Subcutaneous abdominal adipose tissue (tissue), 5 donors: ENCODE results near the gene GOSR2.

Experiments used
- H3K27ac ChIP-seq: one replicate; pipeline ENCODE4 v1.7.0; 2013; ENCODE audit warnings: low read depth, mild to moderate bottlenecking, inconsistent platforms, low read length, moderate library complexity
- H3K27me3 ChIP-seq, 5 donors: one replicate each; pipeline ENCODE4 v1.7.0; 2013; ENCODE audit warnings: low read length in 5 of 5, inconsistent platforms in 1 of 5; ENCODE audit not compliant: control insufficient read depth in 5 of 5, insufficient read depth in 4 of 5
- H3K36me3 ChIP-seq, 5 donors: one replicate each; pipeline ENCODE4 v1.7.0; 2013; ENCODE audit warnings: low read length in 5 of 5; ENCODE audit not compliant: control insufficient read depth in 5 of 5, insufficient read depth in 5 of 5
- H3K4me1 ChIP-seq, 5 donors: one replicate each; pipeline ENCODE4 v1.7.0; 2013; ENCODE audit warnings: low read length in 5 of 5, mild to moderate bottlenecking in 3 of 5, moderate library complexity in 1 of 5; ENCODE audit not compliant: control insufficient read depth in 5 of 5, insufficient read depth in 5 of 5
- H3K4me3 ChIP-seq, 5 donors: one replicate each; pipeline ENCODE4 v1.7.0; 2013; ENCODE audit warnings: low read length in 5 of 5, low read depth in 1 of 5
- H3K9ac ChIP-seq, 5 donors: one replicate each; pipeline ENCODE4 v1.7.0; 2013; ENCODE audit warnings: low read length in 5 of 5, mild to moderate bottlenecking in 4 of 5, moderate library complexity in 3 of 5
- H3K9me3 ChIP-seq, 5 donors: one replicate each; pipeline ENCODE4 v1.7.0; 2013; ENCODE audit warnings: low read length in 5 of 5; ENCODE audit not compliant: control insufficient read depth in 5 of 5
- donor health status: healthy.
- donor health status: healthy.
- donor health status: healthy.
- donor health status: healthy.
- donor health status: healthy.

Gene GOSR2

DNA sequence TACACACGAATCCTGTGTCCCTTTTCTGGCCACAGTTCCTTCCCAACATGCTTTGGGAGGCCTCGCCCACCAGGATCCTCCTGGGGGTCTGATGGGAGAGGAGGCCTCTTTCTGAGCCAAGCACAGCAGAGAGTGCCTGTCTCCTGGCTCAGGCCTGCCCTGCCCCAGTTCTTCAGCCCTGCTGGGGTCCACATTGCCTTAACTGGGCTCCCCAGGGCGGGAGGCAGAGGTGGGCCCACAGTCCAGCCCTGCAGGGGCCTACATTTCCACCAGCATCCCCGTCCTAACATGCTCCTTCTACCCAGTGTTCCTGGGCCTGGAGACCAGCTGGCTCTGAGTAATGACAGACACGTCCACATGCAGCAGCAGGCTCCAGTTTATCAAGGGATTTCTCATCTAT lies 41.9 kb upstream of the GOSR2 start:
- H3K27ac ChIP-seq, result no peak overlapping the region
- H3K9me3 ChIP-seq, result no peaks in the 10 kb centered on the region
- peaks cover 4 to 29% (median 26%) of the 10 kb centered on the region in 5 donors for H3K4me1 ChIP-seq
- no peaks in the 10 kb centered on the region for H3K36me3 ChIP-seq
- H3K9ac ChIP-seq, result no peak overlapping the region
- H3K27me3 ChIP-seq, result peaks cover 3 to 11% (median 8%) of the 10 kb centered on the region in 5 donors
- no peak overlapping the region for H3K4me3 ChIP-seq

DNA sequence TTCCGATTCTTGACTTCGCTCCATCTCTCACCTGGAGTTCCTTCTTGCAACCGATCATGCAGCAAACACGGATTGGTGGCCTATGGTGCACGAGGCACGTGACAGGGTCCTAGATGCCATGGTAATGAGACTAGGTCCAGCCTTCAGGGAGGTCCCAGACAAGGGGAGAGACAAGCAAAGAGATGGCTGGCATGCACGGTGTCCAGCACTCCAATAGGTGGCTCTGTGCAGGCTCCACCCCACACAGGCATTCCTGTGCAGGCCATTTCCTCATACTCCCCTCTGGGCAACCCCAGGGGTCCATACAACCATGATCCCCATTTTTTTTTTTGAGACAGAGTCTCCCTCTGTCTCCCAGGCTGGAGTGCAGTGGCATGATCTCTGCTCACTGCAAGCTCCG lies 40.3 kb upstream of the GOSR2 start:
- H3K9me3 ChIP-seq, result no peaks in the 10 kb centered on the region
- H3K27me3 ChIP-seq, result peaks cover 3 to 14% (median 8%) of the 10 kb centered on the region in 5 donors
- no peak overlapping the region for H3K9ac ChIP-seq
- H3K27ac ChIP-seq, result no peak overlapping the region
- H3K4me1 ChIP-seq, result peaks cover 4 to 15% (median 11%) of the 10 kb centered on the region in 5 donors
- H3K36me3 ChIP-seq, result no peaks in the 10 kb centered on the region
- no peak overlapping the region for H3K4me3 ChIP-seq

DNA sequence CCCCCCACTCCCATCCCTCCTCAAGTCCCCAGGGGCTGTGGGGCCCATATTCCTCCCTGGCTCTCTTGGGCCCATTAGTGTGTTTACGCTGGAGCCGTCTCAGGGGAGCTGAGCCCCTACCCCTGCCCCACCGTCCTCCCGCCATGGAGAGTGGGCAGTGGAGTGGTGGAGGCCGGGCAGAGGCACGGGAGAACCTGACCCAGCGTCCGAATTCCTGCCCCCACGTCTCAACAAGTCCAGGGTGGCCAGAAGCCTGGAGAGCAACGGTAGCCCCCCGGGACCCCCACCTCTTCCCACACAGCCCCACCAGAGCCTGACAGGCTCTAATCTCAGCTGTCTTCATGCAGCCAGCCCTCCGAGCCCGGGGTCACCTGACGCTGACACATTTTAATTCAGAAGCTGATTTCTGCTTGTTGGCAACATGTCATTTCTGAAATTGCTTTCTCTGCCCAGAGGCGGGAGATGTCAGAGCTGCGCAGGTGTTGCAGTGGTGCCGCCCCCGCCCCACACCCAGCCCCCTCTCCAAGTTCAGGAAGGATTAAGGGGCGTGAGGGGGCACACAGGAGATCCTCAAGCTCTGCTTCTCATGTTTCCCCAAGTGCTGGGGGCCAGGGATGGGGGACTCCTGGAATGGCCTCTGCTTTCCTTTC lies 39.0 kb upstream of the GOSR2 start:
- H3K4me1 ChIP-seq, result peaks cover 0 to 3% (median 0%) of the 10 kb centered on the region in 5 donors
- H3K9ac ChIP-seq, result no peak overlapping the region
- H3K27ac ChIP-seq, result no peak overlapping the region
- H3K4me3 ChIP-seq, result no peak overlapping the region
- H3K36me3 ChIP-seq, result no peaks in the 10 kb centered on the region
- H3K9me3 ChIP-seq, result no peaks in the 10 kb centered on the region
- H3K27me3 ChIP-seq, result peaks cover 3 to 17% (median 8%) of the 10 kb centered on the region in 5 donors

DNA sequence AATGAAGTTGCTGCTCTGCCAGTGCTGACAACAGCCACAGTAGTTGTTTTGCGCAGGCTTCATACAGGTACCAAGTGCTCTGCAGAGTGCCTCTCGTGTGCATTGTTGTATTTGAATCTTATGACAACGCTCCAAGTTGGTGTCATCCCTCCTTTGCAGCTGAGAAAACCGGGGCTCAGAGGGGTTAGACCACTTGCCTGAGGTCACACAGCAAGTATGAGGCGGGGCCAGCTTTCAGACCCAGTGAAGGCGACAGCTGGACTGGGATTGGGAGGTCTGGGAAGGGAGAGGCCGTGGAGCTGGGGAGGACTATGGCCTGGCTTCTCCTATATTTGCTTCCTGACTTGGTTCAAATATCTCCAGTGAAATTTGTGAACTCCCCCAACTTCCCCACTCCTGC lies 38.4 kb upstream of the GOSR2 start:
- Histone ChIP-seq H3K4me3 (no peak overlapping the region), H3K4me1 (no peaks in the 10 kb centered on the region), H3K27ac (no peak overlapping the region), H3K9me3 (no peaks in the 10 kb centered on the region), H3K27me3 (peaks cover 3 to 17% (median 8%) of the 10 kb centered on the region in 5 donors), H3K9ac (no peak overlapping the region), H3K36me3 (no peaks in the 10 kb centered on the region)

DNA sequence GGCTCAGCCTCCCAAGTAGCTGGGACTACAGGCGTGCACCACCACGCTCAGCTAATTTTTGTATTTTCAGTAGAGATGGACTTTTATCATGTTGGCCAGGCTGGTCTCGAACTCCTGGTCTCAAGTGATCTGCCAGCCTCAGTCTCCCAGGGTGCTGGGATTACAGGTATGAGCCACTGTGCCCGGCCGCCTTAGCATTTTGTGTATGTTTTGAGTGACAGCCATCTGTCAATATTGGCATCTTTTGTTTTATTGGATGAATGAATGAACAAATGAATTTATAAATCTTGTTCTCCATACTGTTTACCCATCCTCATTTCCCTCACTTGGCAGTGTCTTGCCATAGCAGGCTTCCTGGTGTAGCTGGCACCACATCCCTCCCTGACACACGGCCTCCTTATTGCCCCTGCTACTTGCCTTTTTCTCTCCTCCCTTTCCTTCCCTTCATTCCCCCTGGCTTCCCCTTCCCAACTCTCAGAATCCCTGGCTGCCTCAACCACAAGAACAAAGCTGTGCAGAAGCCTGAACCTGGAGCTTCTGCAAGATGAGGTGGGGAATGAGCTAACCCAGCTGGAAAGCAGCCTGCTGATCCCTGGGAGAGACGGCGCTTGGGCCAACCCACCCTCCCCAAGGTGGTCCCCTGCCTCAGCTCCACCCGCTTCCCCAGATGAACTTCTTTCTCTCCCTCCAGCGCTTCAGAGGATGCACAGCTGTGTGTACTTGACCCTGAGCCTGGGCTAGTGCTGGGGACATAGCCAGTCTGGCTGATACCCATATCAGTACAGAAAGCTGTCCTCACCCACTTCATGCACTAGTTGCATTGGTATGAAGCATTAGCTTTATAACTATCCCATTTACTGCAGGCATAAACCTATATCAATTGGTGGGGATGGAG lies 37.3 kb upstream of the GOSR2 start:
- Histone ChIP-seq H3K9me3 (no peaks in the 10 kb centered on the region), H3K27me3 (peaks cover 3 to 18% (median 11%) of the 10 kb centered on the region in 5 donors)

DNA sequence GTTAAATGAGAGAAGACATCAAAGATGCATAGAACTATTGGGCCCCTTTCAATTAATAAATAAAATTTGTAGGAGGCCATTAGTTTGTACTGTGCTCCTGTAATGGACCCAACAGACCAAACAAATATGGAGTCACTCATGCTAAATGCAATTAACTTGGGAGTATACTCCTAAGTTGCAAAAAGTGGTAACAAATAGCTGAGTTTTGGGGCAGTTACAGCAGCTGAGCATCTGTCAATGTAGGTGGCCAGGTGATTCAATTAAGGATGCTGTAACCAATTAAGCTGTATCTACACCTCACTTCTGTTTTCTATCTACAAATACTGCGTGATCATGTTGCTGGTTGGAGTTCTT lies 36.7 kb upstream of the GOSR2 start:
- Histone ChIP-seq H3K36me3 (no peaks in the 10 kb centered on the region), H3K9ac (no peak overlapping the region), H3K4me3 (no peak overlapping the region), H3K9me3 (no peaks in the 10 kb centered on the region), H3K27me3 (peaks cover 3 to 20% (median 16%) of the 10 kb centered on the region in 5 donors), H3K27ac (no peak overlapping the region), H3K4me1 (peaks cover 0 to 15% (median 5%) of the 10 kb centered on the region in 5 donors)

More for the DNA sequence above, 37.3 kb upstream of the GOSR2 start:
- H3K36me3 ChIP-seq, result no peaks in the 10 kb centered on the region
- H3K27ac ChIP-seq, result no peak overlapping the region
- H3K4me3 ChIP-seq, result no peak overlapping the region
- no peak overlapping the region for H3K9ac ChIP-seq
- peaks cover 0 to 9% (median 5%) of the 10 kb centered on the region in 5 donors for H3K4me1 ChIP-seq

DNA sequence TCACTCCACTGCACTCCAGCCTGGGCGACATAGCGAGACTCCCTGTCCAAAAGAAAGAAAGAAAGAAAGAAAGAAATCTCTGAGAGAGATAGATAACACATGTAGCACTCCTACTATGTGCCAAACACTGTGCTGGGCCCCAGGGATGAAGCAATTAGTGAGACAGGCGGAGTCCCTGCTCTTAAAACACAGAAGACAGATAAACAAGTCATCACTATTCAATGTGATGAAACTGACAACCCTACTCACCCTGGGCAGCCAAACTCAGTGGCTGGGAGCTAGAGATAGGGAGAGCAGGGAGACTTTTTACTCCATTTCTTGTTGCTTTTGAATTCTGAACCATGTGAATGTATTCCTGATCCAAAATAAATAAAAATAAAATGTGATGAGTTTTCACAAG lies 35.2 kb upstream of the GOSR2 start:
- Histone ChIP-seq H3K27me3 (peaks cover 8 to 22% (median 17%) of the 10 kb centered on the region in 5 donors), H3K9me3 (no peaks in the 10 kb centered on the region), H3K36me3 (no peaks in the 10 kb centered on the region), H3K27ac (no peak overlapping the region), H3K9ac (no peak overlapping the region), H3K4me3 (no peak overlapping the region), H3K4me1 (peaks cover 0 to 16% (median 5%) of the 10 kb centered on the region in 5 donors)

DNA sequence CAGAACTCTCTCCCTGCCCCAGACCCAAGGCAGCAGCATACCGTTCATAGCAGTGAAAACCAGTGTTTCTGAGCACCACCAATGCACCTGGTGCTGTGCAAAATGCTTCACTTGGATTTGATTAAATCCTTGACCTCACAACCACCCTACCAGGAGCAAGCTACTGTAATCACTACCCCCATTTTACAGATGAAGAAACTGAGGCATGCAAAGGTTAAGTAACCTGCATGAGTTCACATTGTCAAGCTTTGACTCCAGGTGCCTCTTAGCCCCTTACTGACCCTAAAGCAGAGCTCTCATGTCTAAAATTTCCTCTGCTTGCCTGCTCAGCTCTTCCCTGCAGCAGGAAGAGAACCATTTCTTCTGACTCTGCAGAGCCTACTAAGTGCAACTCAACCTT lies 34.2 kb upstream of the GOSR2 start:
- H3K27ac ChIP-seq, result no peak overlapping the region
- H3K4me3 ChIP-seq, result no peak overlapping the region
- no peaks in the 10 kb centered on the region for H3K9me3 ChIP-seq
- peaks cover 10 to 27% (median 16%) of the 10 kb centered on the region in 5 donors for H3K27me3 ChIP-seq
- H3K9ac ChIP-seq, result no peak overlapping the region
- H3K36me3 ChIP-seq, result no peaks in the 10 kb centered on the region
- peaks cover 0 to 16% (median 5%) of the 10 kb centered on the region in 5 donors for H3K4me1 ChIP-seq

DNA sequence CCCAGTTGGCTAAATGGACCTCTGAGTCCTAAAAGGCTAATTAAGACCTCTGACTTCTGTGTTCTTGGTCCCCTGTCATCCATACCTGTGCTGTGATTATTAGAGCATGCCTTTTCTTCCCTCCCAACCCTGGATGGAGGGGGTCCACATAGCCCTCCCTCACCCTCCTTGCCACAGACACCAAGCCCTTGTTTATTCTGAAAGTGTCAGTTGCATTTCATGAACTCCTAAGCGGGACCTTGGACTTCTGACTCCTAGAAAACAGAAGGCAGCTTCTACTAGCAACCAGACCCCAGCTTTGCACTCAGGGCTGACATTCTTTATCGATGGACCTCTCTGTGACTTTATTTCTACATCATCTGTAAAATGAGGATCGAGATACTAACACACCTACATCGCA lies 33.4 kb upstream of the GOSR2 start:
- Histone ChIP-seq H3K4me1 (peaks cover 0 to 16% (median 5%) of the 10 kb centered on the region in 5 donors), H3K36me3 (no peaks in the 10 kb centered on the region), H3K27ac (no peak overlapping the region), H3K9me3 (no peaks in the 10 kb centered on the region), H3K27me3 (peaks cover 10 to 33% (median 13%) of the 10 kb centered on the region in 5 donors), H3K9ac (no peak overlapping the region), H3K4me3 (no peak overlapping the region)

DNA sequence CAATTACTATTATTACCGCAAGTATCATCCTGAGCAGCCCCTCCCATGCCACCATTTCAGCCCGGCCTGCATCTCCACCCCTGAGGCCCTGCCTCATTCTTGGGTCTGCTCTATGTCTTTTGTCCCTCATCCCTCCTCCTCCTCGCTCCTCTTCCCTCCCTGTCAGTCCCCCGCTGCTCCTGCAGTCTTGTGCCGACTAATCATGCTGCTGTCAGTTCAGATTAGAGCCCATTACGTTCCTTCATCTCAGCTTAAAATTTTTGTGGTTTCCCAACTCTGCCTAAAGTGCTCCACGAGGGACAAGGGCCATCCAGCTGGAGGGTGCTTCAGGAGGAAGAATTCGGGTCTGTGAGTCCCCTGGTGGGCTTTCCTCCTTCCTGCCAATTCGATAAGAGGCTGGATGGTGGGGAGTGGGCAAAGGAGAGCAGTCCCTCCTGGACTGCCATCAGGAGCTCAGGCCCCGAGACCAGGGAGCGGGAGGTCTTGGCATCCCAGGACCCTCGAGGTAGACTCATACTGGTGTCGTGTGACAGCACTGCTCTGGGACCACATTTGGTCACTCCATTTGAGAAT lies 32.9 kb upstream of the GOSR2 start:
- Histone ChIP-seq H3K4me3 (no peak overlapping the region), H3K4me1 (peaks cover 0 to 20% (median 5%) of the 10 kb centered on the region in 5 donors), H3K27ac (no peak overlapping the region), H3K9me3 (no peaks in the 10 kb centered on the region), H3K9ac (no peak overlapping the region), H3K27me3 (peaks cover 14 to 37% (median 15%) of the 10 kb centered on the region in 5 donors), H3K36me3 (no peaks in the 10 kb centered on the region)
